GM19023 (cell line): Measurements from ENCODE around the gene MCRS1.
"Not testable (repeated sequence)": the region's sequence is repeated elsewhere in the genome, so short reads cannot be mapped to it uniquely, and the experiment has no call there.

Experiments
- ATAC-seq: cut with Tn5 transposase; IDR thresholded peaks from one replicate; pipeline ENCODE4 v1.9.1; 2021; ENCODE audit warnings: mild to moderate bottlenecking, moderate library complexity; ENCODE audit not compliant: unreplicated experiment

The MCRS1 gene

DNA sequence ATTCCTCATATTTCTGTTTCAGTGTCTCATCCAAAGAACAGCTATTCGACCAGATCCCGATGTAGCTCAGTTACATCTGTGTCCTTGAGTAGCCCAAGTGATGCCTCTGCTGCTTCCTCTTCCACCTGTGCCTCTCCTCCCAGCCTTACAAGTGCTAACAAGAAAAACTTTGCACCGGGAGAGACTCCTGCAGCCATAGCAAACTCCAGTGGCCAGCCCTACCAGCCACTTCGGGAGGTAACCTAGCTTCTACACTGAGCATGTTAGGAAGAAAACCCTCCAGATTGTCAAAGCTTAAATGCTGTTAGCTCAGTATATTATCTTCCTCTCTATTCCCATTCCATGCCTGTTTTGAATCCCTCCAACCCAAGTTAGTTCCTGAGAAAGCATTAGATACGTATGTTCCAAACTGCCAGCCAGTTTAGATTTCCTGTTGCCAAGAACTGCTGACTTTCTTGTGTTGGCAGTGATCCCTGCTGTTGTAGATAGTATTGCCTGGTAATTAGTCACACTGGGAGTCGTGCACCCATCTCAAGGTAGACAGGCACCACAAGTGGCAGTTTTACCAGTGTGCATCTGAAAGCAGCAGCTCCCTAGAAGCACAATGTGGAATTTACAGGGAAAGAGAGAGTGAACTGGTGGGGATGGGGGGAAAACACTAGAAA, 43.1 kb downstream of the MCRS1 start:
- no peak for ATAC-seq

GRCh38 chr12:49521389-49521788, 46.6 kb downstream of the MCRS1 start:
- ATAC-seq = no peak

DNA sequence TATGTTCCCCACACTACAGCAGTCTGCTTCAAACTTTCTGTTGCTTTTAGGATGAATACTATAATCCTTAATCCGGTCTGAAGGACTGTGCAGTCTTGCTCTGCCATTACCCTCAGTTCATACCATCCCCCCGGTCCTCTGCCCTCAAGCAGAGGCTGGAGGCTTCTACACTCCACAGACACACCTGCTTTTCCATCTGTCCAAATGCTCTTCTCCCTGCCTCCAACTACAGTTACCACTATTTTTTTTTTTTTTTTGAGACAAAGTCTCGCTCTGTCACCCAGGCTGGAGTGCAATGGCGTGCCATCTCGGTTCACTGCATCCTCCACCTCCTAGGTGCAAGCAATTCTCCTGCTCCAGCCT, 48.4 kb downstream of the MCRS1 start:
- ATAC-seq = no peak

GRCh38 chr12:49518914-49519573, 48.9 kb downstream of the MCRS1 start:
- no peak for ATAC-seq

DNA sequence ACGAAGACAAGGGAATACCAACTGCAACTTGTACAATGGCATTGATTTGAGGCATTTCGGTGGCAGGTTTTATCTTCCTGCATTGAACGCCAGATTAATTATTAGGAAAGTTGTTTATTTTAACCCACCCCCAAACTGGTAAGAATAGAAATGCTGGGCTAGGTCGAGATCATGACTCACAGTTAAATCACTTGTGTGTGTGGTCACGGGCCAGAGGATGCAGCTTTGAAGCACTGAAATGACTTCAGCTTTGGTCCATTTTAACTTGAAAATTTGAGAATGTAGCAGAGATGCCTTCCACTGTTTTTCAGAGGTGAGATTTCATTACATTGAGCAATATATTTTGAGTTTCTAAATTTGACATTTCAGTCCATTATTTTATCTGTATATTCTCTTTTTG, 52.7 kb downstream of the MCRS1 start:
- ATAC-seq = no peak

- no peak for ATAC-seq
Observed at GRCh38 chr12:49512546-49512945, 55.4 kb downstream of the MCRS1 start.

DNA sequence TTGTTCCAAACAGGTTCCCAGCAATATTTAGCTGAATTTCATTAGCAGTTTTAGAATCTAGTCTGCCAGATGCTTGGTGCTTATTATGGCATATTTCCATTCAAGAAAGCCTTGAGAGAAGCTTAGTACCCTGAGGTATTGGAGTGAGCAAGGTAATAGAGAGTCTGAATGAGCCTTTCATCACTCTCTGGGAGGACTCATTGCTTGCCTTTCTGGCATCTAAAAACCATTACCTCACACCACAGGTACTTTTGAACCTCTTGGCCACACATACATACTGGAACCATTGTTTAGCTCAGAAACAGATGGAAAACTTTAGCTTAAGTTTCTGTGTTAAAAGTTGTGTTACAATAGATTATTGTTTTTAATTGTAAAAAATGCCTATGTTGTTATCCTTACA, 56.5 kb downstream of the MCRS1 start:
- no peak for ATAC-seq

DNA sequence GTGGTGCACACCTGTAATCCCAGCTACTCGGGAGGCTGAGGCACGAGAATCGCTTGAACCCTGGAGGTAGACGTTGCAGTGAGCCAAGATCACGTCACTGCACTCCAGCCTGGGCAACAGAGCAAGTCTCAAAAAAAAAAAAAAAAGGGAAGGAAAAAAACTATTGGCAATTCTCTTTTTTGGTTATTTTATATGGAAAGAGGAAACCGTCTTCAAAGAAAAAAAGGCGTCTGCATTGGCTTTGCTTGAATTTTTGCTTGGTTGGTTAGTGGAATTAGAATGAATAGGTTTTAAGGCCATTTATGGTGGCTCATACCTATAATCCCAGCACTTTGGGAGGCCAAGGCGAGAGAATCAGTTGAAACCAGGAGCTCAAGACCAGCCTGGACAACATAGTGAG, 58.3 kb downstream of the MCRS1 start:
- ATAC-seq = not testable (repeated sequence)
